ENCODE results near the gene TAF11L3.

DNA sequence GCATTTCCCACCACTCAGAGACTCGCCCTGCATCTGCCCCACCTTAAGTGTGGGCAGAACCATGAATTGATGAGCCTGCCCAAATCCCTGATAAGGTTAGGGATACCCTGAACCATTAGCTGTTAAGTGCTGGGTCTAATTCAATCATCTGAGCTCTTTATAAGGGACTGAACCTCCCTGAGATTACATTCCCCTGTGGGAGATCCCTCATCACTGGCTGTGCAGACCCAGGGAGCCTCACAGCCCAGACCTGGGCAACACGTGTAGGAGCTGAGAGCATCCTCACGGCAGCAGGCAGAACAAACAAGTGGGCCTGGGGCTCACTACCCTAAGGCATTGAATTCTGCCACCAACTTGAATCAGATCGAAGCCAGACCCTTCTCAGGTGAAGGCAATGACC is 20.7 kb upstream of the TAF11L3 start:
- TF ChIP-seq, protein P1, sequence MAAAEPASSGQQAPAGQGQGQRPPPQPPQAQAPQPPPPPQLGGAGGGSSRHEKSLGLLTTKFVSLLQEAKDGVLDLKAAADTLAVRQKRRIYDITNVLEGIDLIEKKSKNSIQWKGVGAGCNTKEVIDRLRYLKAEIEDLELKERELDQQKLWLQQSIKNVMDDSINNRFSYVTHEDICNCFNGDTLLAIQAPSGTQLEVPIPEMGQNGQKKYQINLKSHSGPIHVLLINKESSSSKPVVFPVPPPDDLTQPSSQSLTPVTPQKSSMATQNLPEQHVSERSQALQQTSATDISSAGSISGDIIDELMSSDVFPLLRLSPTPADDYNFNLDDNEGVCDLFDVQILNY (CRISPR knock-in tag; IDR thresholded peaks at IDR 0.05): no peak
- TF ChIP-seq KAT2B (IDR thresholded peaks at IDR 0.05; ENCODE audit: low read depth, low read length) (no peak), SIRT6 (IDR thresholded peaks at IDR 0.05; ENCODE audit: low read depth, low read length) (no peak), ZBTB8A (IDR thresholded peaks at IDR 0.05; ENCODE audit: partially characterized antibody) (no peak), MYNN (IDR thresholded peaks at IDR 0.05) (no peak), MYNN (CRISPR knock-in tag; IDR thresholded peaks at IDR 0.05) (no peak), SMC3 (conservative IDR thresholded peaks at IDR 0.05; ENCODE audit: insufficient read depth, low read depth, low read length) (no peak), MCM2 (IDR thresholded peaks at IDR 0.05; ENCODE audit: low read depth) (no peak), L3MBTL2 (IDR thresholded peaks at IDR 0.05) (no peak), MTA3 (IDR thresholded peaks at IDR 0.05; ENCODE audit: borderline replicate concordance) (no peak), CTBP1 (IDR thresholded peaks at IDR 0.05; ENCODE audit: borderline replicate concordance) (no peak), ZNF274 (IDR thresholded peaks at IDR 0.05; ENCODE audit: borderline replicate concordance, low read depth, low read length) (no peak)
- TF ChIP-seq, protein P2, sequence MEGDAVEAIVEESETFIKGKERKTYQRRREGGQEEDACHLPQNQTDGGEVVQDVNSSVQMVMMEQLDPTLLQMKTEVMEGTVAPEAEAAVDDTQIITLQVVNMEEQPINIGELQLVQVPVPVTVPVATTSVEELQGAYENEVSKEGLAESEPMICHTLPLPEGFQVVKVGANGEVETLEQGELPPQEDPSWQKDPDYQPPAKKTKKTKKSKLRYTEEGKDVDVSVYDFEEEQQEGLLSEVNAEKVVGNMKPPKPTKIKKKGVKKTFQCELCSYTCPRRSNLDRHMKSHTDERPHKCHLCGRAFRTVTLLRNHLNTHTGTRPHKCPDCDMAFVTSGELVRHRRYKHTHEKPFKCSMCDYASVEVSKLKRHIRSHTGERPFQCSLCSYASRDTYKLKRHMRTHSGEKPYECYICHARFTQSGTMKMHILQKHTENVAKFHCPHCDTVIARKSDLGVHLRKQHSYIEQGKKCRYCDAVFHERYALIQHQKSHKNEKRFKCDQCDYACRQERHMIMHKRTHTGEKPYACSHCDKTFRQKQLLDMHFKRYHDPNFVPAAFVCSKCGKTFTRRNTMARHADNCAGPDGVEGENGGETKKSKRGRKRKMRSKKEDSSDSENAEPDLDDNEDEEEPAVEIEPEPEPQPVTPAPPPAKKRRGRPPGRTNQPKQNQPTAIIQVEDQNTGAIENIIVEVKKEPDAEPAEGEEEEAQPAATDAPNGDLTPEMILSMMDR (IDR thresholded peaks at IDR 0.05 in 2 of 3, conservative IDR thresholded peaks at IDR 0.05 in 1 of 3; ENCODE audit: insufficient read depth in 2 of 3, low read depth in 1 of 3, low read length in 3 of 3): no peak
- TF ChIP-seq, protein P3, sequence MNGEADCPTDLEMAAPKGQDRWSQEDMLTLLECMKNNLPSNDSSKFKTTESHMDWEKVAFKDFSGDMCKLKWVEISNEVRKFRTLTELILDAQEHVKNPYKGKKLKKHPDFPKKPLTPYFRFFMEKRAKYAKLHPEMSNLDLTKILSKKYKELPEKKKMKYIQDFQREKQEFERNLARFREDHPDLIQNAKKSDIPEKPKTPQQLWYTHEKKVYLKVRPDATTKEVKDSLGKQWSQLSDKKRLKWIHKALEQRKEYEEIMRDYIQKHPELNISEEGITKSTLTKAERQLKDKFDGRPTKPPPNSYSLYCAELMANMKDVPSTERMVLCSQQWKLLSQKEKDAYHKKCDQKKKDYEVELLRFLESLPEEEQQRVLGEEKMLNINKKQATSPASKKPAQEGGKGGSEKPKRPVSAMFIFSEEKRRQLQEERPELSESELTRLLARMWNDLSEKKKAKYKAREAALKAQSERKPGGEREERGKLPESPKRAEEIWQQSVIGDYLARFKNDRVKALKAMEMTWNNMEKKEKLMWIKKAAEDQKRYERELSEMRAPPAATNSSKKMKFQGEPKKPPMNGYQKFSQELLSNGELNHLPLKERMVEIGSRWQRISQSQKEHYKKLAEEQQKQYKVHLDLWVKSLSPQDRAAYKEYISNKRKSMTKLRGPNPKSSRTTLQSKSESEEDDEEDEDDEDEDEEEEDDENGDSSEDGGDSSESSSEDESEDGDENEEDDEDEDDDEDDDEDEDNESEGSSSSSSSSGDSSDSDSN (IDR thresholded peaks at IDR 0.05; ENCODE audit: borderline replicate concordance in 1 of 2, low read depth in 2 of 2, low read length in 2 of 2): no peak
